ENCODE data around the gene ATG2A. TPM values are rescaled to one million over a fixed set of nuclear protein-coding genes. Genes with fewer than 3 reads are reported as not detected.
A peak's percentile ranks its signal among the peaks of the same experiment; 100 is the strongest.

Gene ATG2A
- total RNA-seq, 3 donors from 2014 or later, result 35.4 to 39.8 (median 36.6) TPM

GRCh38 chr11:64878494-64879243 is 38.3 kb downstream of the ATG2A start, which contains the start of gene EHD1:
TSS of gene EHD1 (minus strand) at chr11:64878621. CDS start at chr11:64878464, 157 bp downstream.
- intact Hi-C loops (cut with DNase I, micrococcal nuclease), result no loop called here
- H3K36me3 ChIP-seq (ENCODE audit: low read depth), result no peaks in the 10 kb centered on the region
- peaks cover 39% of the 10 kb centered on the region for H3K4me1 ChIP-seq (ENCODE audit: low read depth)
- peak; percentile 49 for TF ChIP-seq CTCF (IDR thresholded peaks at IDR 0.05)
- ATAC-seq (peak; percentile 88), DNase-seq (peak; percentile 99 to 100 (median 99))
- H3K4me3 ChIP-seq, result peak within 1 kb of the TSS; percentile 58
- no peaks in the 10 kb centered on the region for H3K9me3 ChIP-seq

GRCh38 chr11:64878223-64878493 is 38.9 kb downstream of the ATG2A start:
- intact Hi-C loops (cut with DNase I, micrococcal nuclease), result no loop called here
- no peaks in the 10 kb centered on the region for H3K36me3 ChIP-seq (ENCODE audit: low read depth)
- H3K4me3 ChIP-seq, result peak overlapping the region; percentile 58
- peaks cover 43% of the 10 kb centered on the region for H3K4me1 ChIP-seq (ENCODE audit: low read depth)
- DNase-seq, result no peak
- TF ChIP-seq CTCF (IDR thresholded peaks at IDR 0.05), result no peak
- peak; percentile 26 for ATAC-seq
- no peaks in the 10 kb centered on the region for H3K9me3 ChIP-seq

GRCh38 chr11:64877390-64878222 is 39.4 kb downstream of the ATG2A start:
- TF ChIP-seq CTCF (IDR thresholded peaks at IDR 0.05), result no peak
- Histone ChIP-seq H3K9me3 (no peaks in the 10 kb centered on the region), H3K4me3 (peak overlapping the region; percentile 58), H3K36me3 (ENCODE audit: low read depth) (no peaks in the 10 kb centered on the region), H3K4me1 (ENCODE audit: low read depth) (peaks cover 47% of the 10 kb centered on the region)
- peak in 2 of 3 donors; percentile 45 to 83 for DNase-seq
- intact Hi-C loops (cut with DNase I, micrococcal nuclease), result no loop called here
- peak; percentile 6 for ATAC-seq

GRCh38 chr11:64876835-64877341 is 40.1 kb downstream of the ATG2A start:
- peak in 2 of 3 donors; percentile 63 to 70 for DNase-seq

More at GRCh38 chr11:64876835-64877341, 40.1 kb downstream of the ATG2A start:
- intact Hi-C loops (cut with DNase I, micrococcal nuclease), result no loop called here
- peak; percentile 5 for ATAC-seq
- Histone ChIP-seq H3K4me1 (ENCODE audit: low read depth) (peaks cover 51% of the 10 kb centered on the region), H3K36me3 (ENCODE audit: low read depth) (no peaks in the 10 kb centered on the region), H3K4me3 (peak overlapping the region; percentile 19), H3K9me3 (no peaks in the 10 kb centered on the region)
- no peak for TF ChIP-seq CTCF (IDR thresholded peaks at IDR 0.05)
